HFFc6 (cell line): ENCODE measurements around the gene NELL2. TPM values are rescaled to one million over a fixed set of nuclear protein-coding genes. Genes with fewer than 3 reads are reported as not detected.

Experiments used
- DNase-seq: peaks from one replicate; pipeline ENCODE4 v3.0.0-alpha.2; 2018
- H3K27ac Mint-ChIP-seq: 2 replicates; pipeline ENCODE4 v1.8.0; 2020; ENCODE audit warnings: mild to moderate bottlenecking, mixed read lengths
- H3K27me3 Mint-ChIP-seq: 2 replicates; pipeline ENCODE4 v1.8.0; 2021; ENCODE audit warnings: mild to moderate bottlenecking, moderate library complexity, mixed read lengths; ENCODE audit not compliant: insufficient read depth
- H3K36me3 Mint-ChIP-seq: 2 replicates; pipeline ENCODE4 v1.8.0; 2021; ENCODE audit warnings: low read depth, mixed read lengths
- H3K4me1 Mint-ChIP-seq: 2 replicates; pipeline ENCODE4 v1.8.0; 2020; ENCODE audit warnings: low read depth, mixed read lengths
- H3K4me3 Mint-ChIP-seq: 2 replicates; pipeline ENCODE4 v1.8.0; 2020; ENCODE audit warnings: mild to moderate bottlenecking, moderate library complexity, mixed read lengths
- H3K9me3 Mint-ChIP-seq: 2 replicates; pipeline ENCODE4 v1.8.0; 2020; ENCODE audit warnings: mild to moderate bottlenecking, mixed read lengths
- total RNA-seq, 6 experiments: library from RNA; stranded (reverse); fragmentation: NEBNext Ultra II Directional; extraction: Animal tissue kit (Norgen Biotek cat#: 25700); gene quantifications; 2 replicates in 1 of 6; 3 replicates in 5 of 6; pipeline ENCODE4 v1.2.3, GENCODE V29; 2021
- TF ChIP-seq, protein P1 (sequence below): fragments of 200-600 bp; sonication (generic); IDR thresholded peaks from 2 replicates; pipeline ENCODE4 v1.5.0; 2021; ENCODE audit warnings: antibody characterized with exemption, mild to moderate bottlenecking

The NELL2 gene
- total RNA-seq, 6 experiments from 2014 or later = not detected

DNA sequence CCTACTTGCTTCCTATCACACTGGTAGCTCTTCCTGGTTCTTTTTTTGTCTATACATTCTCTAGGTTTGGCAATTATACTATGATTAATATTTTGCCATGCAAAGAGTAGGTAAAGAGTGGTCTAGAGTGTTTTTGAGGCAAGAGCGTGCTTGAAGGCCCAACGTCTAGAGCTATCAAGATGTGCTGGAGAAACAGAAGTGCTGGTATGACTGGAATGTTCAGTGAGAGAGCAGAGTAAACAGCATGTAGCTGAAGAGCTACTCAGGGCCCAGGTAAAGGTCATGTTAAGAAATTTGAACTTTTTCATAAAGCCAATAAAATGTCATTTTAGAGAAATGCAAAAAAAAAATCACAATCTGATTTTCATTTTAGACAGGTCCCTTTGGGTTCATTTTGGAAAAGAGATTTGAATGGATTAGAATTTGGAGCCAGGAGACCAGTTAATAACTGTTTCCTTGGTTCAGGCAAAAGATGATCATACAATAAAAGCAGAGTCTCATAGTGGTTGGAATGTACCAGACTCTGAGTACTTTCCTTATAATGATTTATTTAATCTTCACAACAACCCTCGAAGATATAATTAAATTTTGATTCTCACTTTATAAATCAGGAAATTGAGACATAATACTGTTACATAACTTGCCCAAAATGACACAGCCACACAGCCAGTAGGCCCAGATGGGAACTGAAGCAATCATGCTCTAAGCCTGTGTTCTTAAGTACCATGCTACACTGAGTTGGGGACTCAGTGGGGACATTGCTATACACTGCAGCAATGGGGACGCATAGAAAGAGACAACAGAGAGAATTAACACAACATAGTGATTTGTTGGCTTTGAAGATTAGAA is 350.1 kb downstream of the NELL2 start:
- Mint-ChIP-seq H3K27me3 (no peaks in the 10 kb centered on the region), H3K27ac (no peak overlapping the region), H3K4me3 (no peak overlapping the region), H3K36me3 (no peaks in the 10 kb centered on the region), H3K4me1 (no peaks in the 10 kb centered on the region), H3K9me3 (peaks cover 19% of the 10 kb centered on the region)
- TF ChIP-seq, protein P1, sequence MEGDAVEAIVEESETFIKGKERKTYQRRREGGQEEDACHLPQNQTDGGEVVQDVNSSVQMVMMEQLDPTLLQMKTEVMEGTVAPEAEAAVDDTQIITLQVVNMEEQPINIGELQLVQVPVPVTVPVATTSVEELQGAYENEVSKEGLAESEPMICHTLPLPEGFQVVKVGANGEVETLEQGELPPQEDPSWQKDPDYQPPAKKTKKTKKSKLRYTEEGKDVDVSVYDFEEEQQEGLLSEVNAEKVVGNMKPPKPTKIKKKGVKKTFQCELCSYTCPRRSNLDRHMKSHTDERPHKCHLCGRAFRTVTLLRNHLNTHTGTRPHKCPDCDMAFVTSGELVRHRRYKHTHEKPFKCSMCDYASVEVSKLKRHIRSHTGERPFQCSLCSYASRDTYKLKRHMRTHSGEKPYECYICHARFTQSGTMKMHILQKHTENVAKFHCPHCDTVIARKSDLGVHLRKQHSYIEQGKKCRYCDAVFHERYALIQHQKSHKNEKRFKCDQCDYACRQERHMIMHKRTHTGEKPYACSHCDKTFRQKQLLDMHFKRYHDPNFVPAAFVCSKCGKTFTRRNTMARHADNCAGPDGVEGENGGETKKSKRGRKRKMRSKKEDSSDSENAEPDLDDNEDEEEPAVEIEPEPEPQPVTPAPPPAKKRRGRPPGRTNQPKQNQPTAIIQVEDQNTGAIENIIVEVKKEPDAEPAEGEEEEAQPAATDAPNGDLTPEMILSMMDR = no peak
- DNase-seq = no peak

DNA sequence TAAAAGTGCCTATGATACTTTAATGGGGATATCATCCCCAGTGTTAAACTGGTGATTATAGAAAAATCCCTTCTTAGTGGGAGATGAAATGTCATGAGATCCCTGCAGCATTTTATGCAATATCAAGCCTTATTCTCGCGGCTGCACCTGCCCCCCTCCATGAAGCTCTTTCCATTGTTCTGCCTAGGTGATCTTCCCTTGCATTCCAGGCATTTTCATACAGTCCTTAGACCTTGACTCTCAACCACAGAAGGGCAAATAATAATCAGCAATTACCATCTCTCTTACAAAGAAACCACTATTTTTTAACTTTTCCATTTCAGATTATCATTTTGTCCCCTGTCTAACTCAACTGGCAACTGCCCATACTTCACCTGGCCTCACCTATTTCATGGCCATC is 352.3 kb downstream of the NELL2 start:
- H3K4me1 Mint-ChIP-seq = no peaks in the 10 kb centered on the region
- DNase-seq = no peak
- H3K27me3 Mint-ChIP-seq = no peaks in the 10 kb centered on the region
- H3K36me3 Mint-ChIP-seq = no peaks in the 10 kb centered on the region
- TF ChIP-seq, protein P1 = no peak
- H3K4me3 Mint-ChIP-seq = no peak overlapping the region
- no peak overlapping the region for H3K27ac Mint-ChIP-seq
- H3K9me3 Mint-ChIP-seq = peaks cover 23% of the 10 kb centered on the region

DNA sequence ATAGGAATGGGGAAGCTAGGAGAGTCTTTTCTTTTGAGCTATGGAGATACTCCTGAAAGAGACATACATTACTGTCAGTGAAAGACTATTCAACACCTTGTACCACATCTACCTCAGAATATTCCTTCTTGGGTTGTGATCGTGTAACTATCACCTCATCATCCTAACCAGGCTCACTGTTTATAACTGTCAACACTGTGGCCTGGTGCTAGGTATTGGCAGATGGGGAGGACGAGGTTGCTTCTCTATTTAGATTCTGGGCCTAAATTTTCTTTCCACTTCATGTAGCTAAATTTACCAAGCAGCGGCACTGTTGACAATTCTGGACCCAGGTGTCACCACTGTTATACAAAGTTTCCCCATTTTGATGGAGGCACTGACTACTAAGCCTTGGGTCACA is 354.4 kb downstream of the NELL2 start:
- no peak overlapping the region for H3K4me3 Mint-ChIP-seq
- no peak overlapping the region for H3K27ac Mint-ChIP-seq
- peaks cover 18% of the 10 kb centered on the region for H3K9me3 Mint-ChIP-seq
- TF ChIP-seq, protein P1 = no peak
- no peak for DNase-seq
- H3K4me1 Mint-ChIP-seq = no peaks in the 10 kb centered on the region
- H3K36me3 Mint-ChIP-seq = no peaks in the 10 kb centered on the region
- H3K27me3 Mint-ChIP-seq = no peaks in the 10 kb centered on the region

DNA sequence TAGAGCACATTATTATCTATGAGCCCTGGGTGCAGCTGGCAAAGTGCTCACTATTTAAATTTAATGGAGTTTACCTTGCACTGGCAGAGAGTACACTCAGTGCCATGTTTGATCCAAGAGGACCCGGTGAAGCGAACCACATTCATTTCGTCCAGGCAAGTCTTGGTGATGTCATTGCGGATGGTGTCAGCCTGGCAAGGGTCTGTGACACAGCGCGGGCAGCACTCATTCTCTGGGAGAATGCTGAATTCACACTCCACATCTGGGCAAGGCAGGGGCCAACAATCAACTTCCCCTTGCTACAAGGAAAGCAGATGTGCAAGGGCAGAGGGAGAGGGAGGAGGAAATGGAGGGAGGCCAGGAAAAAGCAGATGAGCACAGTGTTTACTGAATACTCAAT is 356.2 kb downstream of the NELL2 start:
- no peak overlapping the region for H3K27ac Mint-ChIP-seq
- H3K4me1 Mint-ChIP-seq = no peaks in the 10 kb centered on the region
- H3K36me3 Mint-ChIP-seq = no peaks in the 10 kb centered on the region
- H3K27me3 Mint-ChIP-seq = no peaks in the 10 kb centered on the region
- DNase-seq = no peak
- H3K4me3 Mint-ChIP-seq = no peak overlapping the region
- TF ChIP-seq, protein P1 = no peak
- H3K9me3 Mint-ChIP-seq = peaks cover 10% of the 10 kb centered on the region

DNA sequence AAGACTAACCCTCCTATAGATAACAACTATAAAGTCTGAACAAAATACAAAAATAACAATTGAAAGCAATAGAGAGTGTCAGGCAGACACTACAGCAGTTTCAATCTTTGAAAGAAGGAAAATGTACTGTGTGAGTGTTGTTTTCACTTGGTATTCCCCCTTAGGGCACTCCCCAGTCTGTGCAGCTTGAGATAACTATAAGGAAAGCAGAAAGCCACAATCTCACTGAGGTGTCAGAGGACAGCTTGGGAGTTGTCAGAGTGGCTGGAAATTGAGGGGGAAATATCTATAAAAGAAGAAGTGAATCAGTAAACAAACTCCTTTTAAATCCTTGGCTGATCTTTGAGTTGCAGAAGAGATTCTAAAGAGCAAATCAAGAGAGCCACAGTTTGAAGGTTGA is 364.8 kb downstream of the NELL2 start:
- H3K4me3 Mint-ChIP-seq = no peak overlapping the region
- no peaks in the 10 kb centered on the region for H3K27me3 Mint-ChIP-seq
- no peaks in the 10 kb centered on the region for H3K4me1 Mint-ChIP-seq
- peaks cover 14% of the 10 kb centered on the region for H3K9me3 Mint-ChIP-seq
- TF ChIP-seq, protein P1 = no peak
- DNase-seq = no peak
- no peaks in the 10 kb centered on the region; the same call in 1 of the 2 replicates for H3K36me3 Mint-ChIP-seq
- H3K27ac Mint-ChIP-seq = no peak overlapping the region
